HepG2 (cell line): ENCODE measurements around the gene SESN2. TPM values are rescaled to one million over a fixed set of nuclear protein-coding genes. Genes with fewer than 3 reads are reported as not detected.

Source experiments
- ATAC-seq: fragments of 200-7000 bp; cut with Tn5 transposase; 3 replicates; pipeline ENCODE4 v1.9.1; 2020; ENCODE audit warnings: mild to moderate bottlenecking, moderate library complexity
- BruUV-seq: library from RNA; stranded (reverse); fragments of 400-500 nt; replicated peaks from 2 replicates; lab custom pipeline; 2021; lab: Mats Ljungman, UMichigan
- CTCF ChIA-PET: fragments of 300-600 bp; formaldehyde crosslinking; extraction: SDS; loops from one replicate; lab custom pipeline; 2021; ENCODE audit warnings: low total read pairs, inconsistent platforms, low intra/inter-chr PET ratio; lab: Yijun Ruan, JAX
- POLR2A ChIA-PET: fragments of 350-600 bp; sonication (Branson Sonifier 250); formaldehyde crosslinking; loops from one replicate; lab custom pipeline; 2020; ENCODE audit warnings: antibody characterized with exemption, inconsistent platforms; lab: Yijun Ruan, JAX
- DNase-seq: peaks from one replicate; pipeline ENCODE4 v3.0.0-alpha.2; 2015; ENCODE audit warnings: low spot score
- FAIRE-seq: peaks from 3 replicates; lab custom pipeline; 2011; peaks lifted over from hg19 to GRCh38; lab: Jason Lieb, UNC
- H2AFZ ChIP-seq: one replicate; pipeline ENCODE4 v1.6.1; 2011; ENCODE audit warnings: low read length, inconsistent platforms
- H3K27ac ChIP-seq: fragments of 300-600 bp; 3 replicates; pipeline ENCODE4 v1.8.0; 2011; ENCODE audit warnings: mixed run types, mild to moderate bottlenecking, mixed read lengths, low read length, inconsistent platforms; ENCODE audit not compliant: insufficient read depth; ENCODE audit errors: extremely low read length
- H3K27me3 ChIP-seq, 2 experiments: fragments of 200-600 bp in 1 of 2; 2 replicates in 1 of 2; 3 replicates in 1 of 2; pipeline versions ENCODE4 v1.6.0 to v1.8.0; 2011; ENCODE audit warnings: low read length in 2 of 2, mild to moderate bottlenecking in 2 of 2, moderate library complexity in 2 of 2, inconsistent platforms in 1 of 2; ENCODE audit not compliant: insufficient read depth in 2 of 2, control insufficient read depth in 1 of 2
- H3K36me3 ChIP-seq, 2 experiments: fragments of 200-600 bp in 1 of 2; replicated peaks in 1 of 2; 2 replicates in 1 of 2; 3 replicates in 1 of 2; pipeline versions ENCODE4 v1.5.1 to v1.8.0; 2011; ENCODE audit warnings: low read length in 2 of 2, inconsistent platforms in 1 of 2; ENCODE audit not compliant: insufficient read depth in 2 of 2, control insufficient read depth in 1 of 2
- H3K4me1 ChIP-seq: 2 replicates; pipeline ENCODE4 v1.5.1; 2012; ENCODE audit warnings: low read length, inconsistent platforms; ENCODE audit not compliant: insufficient read depth
- H3K4me2 ChIP-seq: 2 replicates; pipeline ENCODE4 v1.6.0; 2011; ENCODE audit warnings: low read depth, low read length, inconsistent platforms
- H3K4me3 ChIP-seq, 3 experiments: fragments of 200-600 bp in 1 of 3; sonication (generic), shearing (Covaris generic) in 1 of 3; replicated peaks in 1 of 3; 2 replicates each; pipeline ENCODE4 v1.5.1; 2011 to 2016; ENCODE audit warnings: low read length in 3 of 3, inconsistent platforms in 2 of 3, low read depth in 2 of 3, mild to moderate bottlenecking in 2 of 3, control low read depth in 1 of 3, mixed read lengths in 1 of 3; ENCODE audit not compliant: insufficient read depth in 1 of 3
- H3K79me2 ChIP-seq: one replicate; pipeline ENCODE4 v1.6.1; 2011; ENCODE audit warnings: low read length, inconsistent platforms; ENCODE audit not compliant: insufficient read depth
- H3K9ac ChIP-seq: 2 replicates; pipeline ENCODE4 v1.6.0; 2011; ENCODE audit warnings: mild to moderate bottlenecking, low read depth, low read length, inconsistent platforms; ENCODE audit not compliant: insufficient read depth
- H3K9me3 ChIP-seq: 2 replicates; pipeline ENCODE4 v1.5.1; 2012; ENCODE audit warnings: mild to moderate bottlenecking, low read length
- H4K20me1 ChIP-seq: 2 replicates; pipeline ENCODE4 v1.6.0; 2011; ENCODE audit warnings: inconsistent platforms, mild to moderate bottlenecking, low read length, moderate library complexity; ENCODE audit not compliant: insufficient read depth
- FOSL1 ChIP-seq: sonication (generic); formaldehyde crosslinking; IDR thresholded peaks from 2 replicates; pipeline ENCODE4 v1.9.0; 2021; ENCODE audit warnings: missing genetic modification reagents, borderline replicate concordance
- KDM6A ChIP-seq: IDR thresholded peaks from 2 replicates; pipeline ENCODE4 v1.6.1; 2016; ENCODE audit warnings: low read depth
- ONECUT2 ChIP-seq: sonication (generic); formaldehyde crosslinking; IDR thresholded peaks from 2 replicates; pipeline ENCODE4 v1.4.0; 2020; ENCODE audit warnings: missing genetic modification reagents
- RARA ChIP-seq: IDR thresholded peaks from 2 replicates; pipeline ENCODE4 v1.6.1; 2016; ENCODE audit warnings: missing genetic modification reagents, missing compliant biosample characterization
- ZBTB20 ChIP-seq: sonication (generic); formaldehyde crosslinking; IDR thresholded peaks from 2 replicates; pipeline ENCODE4 v1.8.1; 2023; ENCODE audit warnings: missing genetic modification reagents, low read depth, mild to moderate bottlenecking, borderline replicate concordance
- ZNF12 ChIP-seq: sonication (generic); formaldehyde crosslinking; IDR thresholded peaks from 2 replicates; pipeline ENCODE4 v1.5.0; 2020; ENCODE audit warnings: missing genetic modification reagents
- ZNF180 ChIP-seq: sonication (generic); formaldehyde crosslinking; IDR thresholded peaks from 2 replicates; pipeline ENCODE4 v1.4.0; 2020; ENCODE audit warnings: low read depth, missing genetic modification reagents, borderline replicate concordance
- ZNF451 ChIP-seq: sonication (generic); formaldehyde crosslinking; IDR thresholded peaks from 2 replicates; pipeline ENCODE4 v1.5.0; 2020; ENCODE audit warnings: mild to moderate bottlenecking, missing genetic modification reagents
- WGBS: methylation state at CpG from one replicate; pipeline ENCODE4 v1.1.6; 2017; ENCODE audit warnings: low lambda C conversion rate; 5-methylcytosine and 5-hydroxymethylcytosine counted together
- in situ Hi-C: cut with HindIII; loops from 2 replicates; pipeline ENCODE4 v1.10.0; 2017; ENCODE audit warnings: low pct_unique_long_range_greater_than_20kb; ENCODE audit not compliant: extremely low pct_ligation_motif_present
- intact Hi-C: fragments of 100-400 bp; cut with micrococcal nuclease; formaldehyde crosslinking; loops from one replicate; pipeline ENCODE4 v1.10.0; 2022; ENCODE audit not compliant: unreplicated experiment
- polyA plus RNA-seq, 8 experiments: library from polyadenylated mRNA; depleted of rRNA in 3 of 8; stranded (reverse) in 7 of 8; unstranded in 1 of 8; fragments of >200 nt; fragmentation: Illumina TruSeq in 4 of 8; extraction: Trizol in 4 of 8; gene quantifications; 2 replicates each; pipeline versions ENCODE4 v1.2.1 to v1.2.3, GENCODE V29; 2011 to 2016; ENCODE audit warnings: low read depth in 4 of 8, missing spikeins in 1 of 8, mixed read lengths in 1 of 8; ENCODE audit not compliant: insufficient read depth in 1 of 8
- total RNA-seq, 5 experiments: library from RNA; depleted of rRNA; stranded (reverse); fragments of >200 nt; fragmentation: Illumina TruSeq; extraction: Trizol; gene quantifications; 2 replicates each; pipeline ENCODE4 v1.2.3, GENCODE V29; 2016; ENCODE audit warnings: low read depth in 1 of 5
- TF ChIP-seq, protein P1 (sequence below): sonication (generic); formaldehyde crosslinking; conservative IDR thresholded peaks from 2 replicates; pipeline ENCODE4 v1.8.0; 2022; ENCODE audit warnings: low read depth, missing genetic modification reagents
- TF ChIP-seq, protein P2 (sequence below): sonication (generic); formaldehyde crosslinking; IDR thresholded peaks from 2 replicates; pipeline ENCODE4 v1.4.0; 2020; ENCODE audit warnings: mild to moderate bottlenecking, missing genetic modification reagents, borderline replicate concordance
- TF ChIP-seq, protein P3 (sequence below): sonication (generic); formaldehyde crosslinking; IDR thresholded peaks from 2 replicates; pipeline ENCODE4 v1.4.0; 2020; ENCODE audit warnings: missing genetic modification reagents

The SESN2 gene
- total and polyA plus RNA-seq, 2 of the 13 experiments (the other 11 are each of a cell fraction or from before 2014, with no cell fraction given): 13.2 to 19.1 TPM

DNA sequence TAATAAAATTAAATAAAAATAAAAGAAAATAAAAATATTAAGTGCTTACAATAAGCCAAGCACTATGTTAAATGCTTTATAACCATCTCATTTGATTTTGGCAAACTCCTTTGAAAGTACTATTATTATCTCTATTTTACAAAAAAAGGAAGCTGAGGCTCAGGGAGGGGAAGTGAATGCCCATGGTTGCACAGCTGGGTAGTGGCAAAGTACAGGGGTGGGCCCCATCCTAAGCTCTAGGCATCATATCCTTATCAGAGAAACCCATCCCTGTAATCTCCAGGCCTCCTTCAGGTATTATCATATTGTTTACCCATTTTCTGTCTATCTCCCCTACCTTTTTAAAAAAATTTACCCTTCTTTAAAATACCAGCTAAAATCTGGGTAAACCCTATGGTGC, 67.2 kb downstream of the SESN2 start:
- DNase-seq (no peak), ATAC-seq (no peak), FAIRE-seq (no peak)
- Histone ChIP-seq H3K27ac (no peak overlapping the region), H2AFZ (no peak overlapping the region), H4K20me1 (no peaks in the 10 kb centered on the region), H3K4me1 (peaks cover 60% of the 10 kb centered on the region), H3K79me2 (peaks cover 6% of the 10 kb centered on the region), H3K36me3 (peaks cover 2 to 5% of the 10 kb centered on the region in 2 experiments; a peak in 2 of 5 replicates), H3K4me2 (no peak overlapping the region), H3K27me3 (no peaks in the 10 kb centered on the region), H3K9ac (no peak overlapping the region), H3K9me3 (no peaks in the 10 kb centered on the region), H3K4me3 (no peak overlapping the region)
- no TSS peak for BruUV-seq
- POLR2A ChIA-PET: interaction anchor here (1.1 to 3.9 kb wide), 4 partner anchors 12 to 91 kb away, joined by 6 to 38 read pairs (median 17); partner anchors contain the start of gene ATP5IF1
- CTCF ChIA-PET: no interaction called here
- no peak for TF ChIP-seq ZNF451 (CRISPR knock-in tag)
- TF ChIP-seq ONECUT2 (CRISPR knock-in tag): no peak
- intact Hi-C loops (loop anchor here (10.0 kb wide), 1 partner anchor 62 kb away; no protein-coding TSS in a partner anchor), in situ Hi-C loops (no loop called here)

DNA sequence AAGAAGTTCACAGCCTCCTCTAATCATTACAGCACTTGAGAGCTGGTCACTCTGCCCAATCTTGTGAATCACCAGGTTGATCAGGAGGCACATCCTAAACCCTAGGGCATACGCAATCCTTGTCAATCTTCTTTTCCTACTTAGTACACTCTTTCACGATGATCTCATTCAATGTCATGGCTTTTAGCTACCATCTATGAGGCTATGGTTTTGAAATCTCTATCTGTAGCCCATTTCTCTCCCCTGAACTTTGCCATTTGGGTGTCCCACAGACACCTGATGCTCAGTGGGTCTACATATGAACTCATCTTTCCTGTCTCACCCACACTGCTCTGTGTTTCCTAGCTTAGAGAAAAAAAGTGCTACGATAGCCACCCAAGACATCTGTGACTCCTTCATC, 67.7 kb downstream of the SESN2 start:
- WGBS: 38% methylated on average over 3 of the region's 3 CpGs
- no peak for DNase-seq
- TF ChIP-seq ZNF180 (no peak), ZBTB20 (CRISPR knock-in tag) (no peak), KDM6A (CRISPR knock-in tag) (no peak), ZNF12 (CRISPR knock-in tag) (no peak), FOSL1 (CRISPR knock-in tag) (no peak), RARA (no peak)
- TF ChIP-seq, protein P1, sequence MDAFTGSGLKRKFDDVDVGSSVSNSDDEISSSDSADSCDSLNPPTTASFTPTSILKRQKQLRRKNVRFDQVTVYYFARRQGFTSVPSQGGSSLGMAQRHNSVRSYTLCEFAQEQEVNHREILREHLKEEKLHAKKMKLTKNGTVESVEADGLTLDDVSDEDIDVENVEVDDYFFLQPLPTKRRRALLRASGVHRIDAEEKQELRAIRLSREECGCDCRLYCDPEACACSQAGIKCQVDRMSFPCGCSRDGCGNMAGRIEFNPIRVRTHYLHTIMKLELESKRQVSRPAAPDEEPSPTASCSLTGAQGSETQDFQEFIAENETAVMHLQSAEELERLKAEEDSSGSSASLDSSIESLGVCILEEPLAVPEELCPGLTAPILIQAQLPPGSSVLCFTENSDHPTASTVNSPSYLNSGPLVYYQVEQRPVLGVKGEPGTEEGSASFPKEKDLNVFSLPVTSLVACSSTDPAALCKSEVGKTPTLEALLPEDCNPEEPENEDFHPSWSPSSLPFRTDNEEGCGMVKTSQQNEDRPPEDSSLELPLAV (CRISPR knock-in tag): no peak
- TF ChIP-seq, protein P2, sequence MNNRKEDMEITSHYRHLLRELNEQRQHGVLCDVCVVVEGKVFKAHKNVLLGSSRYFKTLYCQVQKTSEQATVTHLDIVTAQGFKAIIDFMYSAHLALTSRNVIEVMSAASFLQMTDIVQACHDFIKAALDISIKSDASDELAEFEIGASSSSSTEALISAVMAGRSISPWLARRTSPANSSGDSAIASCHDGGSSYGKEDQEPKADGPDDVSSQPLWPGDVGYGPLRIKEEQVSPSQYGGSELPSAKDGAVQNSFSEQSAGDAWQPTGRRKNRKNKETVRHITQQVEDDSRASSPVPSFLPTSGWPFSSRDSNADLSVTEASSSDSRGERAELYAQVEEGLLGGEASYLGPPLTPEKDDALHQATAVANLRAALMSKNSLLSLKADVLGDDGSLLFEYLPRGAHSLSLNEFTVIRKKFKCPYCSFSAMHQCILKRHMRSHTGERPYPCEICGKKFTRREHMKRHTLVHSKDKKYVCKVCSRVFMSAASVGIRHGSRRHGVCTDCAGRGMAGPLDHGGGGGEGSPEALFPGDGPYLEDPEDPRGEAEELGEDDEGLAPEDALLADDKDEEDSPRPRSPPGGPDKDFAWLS (CRISPR knock-in tag): no peak
- TF ChIP-seq, protein P3, sequence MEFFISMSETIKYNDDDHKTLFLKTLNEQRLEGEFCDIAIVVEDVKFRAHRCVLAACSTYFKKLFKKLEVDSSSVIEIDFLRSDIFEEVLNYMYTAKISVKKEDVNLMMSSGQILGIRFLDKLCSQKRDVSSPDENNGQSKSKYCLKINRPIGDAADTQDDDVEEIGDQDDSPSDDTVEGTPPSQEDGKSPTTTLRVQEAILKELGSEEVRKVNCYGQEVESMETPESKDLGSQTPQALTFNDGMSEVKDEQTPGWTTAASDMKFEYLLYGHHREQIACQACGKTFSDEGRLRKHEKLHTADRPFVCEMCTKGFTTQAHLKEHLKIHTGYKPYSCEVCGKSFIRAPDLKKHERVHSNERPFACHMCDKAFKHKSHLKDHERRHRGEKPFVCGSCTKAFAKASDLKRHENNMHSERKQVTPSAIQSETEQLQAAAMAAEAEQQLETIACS (CRISPR knock-in tag): no peak

More for the DNA sequence above, 67.7 kb downstream of the SESN2 start:
- Histone ChIP-seq H2AFZ (no peak overlapping the region), H4K20me1 (no peaks in the 10 kb centered on the region), H3K4me3 (no peak overlapping the region), H3K9me3 (no peaks in the 10 kb centered on the region), H3K9ac (no peak overlapping the region), H3K79me2 (peaks cover 6% of the 10 kb centered on the region), H3K27me3 (no peaks in the 10 kb centered on the region), H3K27ac (peak overlapping the region; percentile 11), H3K4me2 (peak overlapping the region; percentile 43; the same call in 1 of the 2 replicates), H3K4me1 (peaks cover 55% of the 10 kb centered on the region), H3K36me3 (peaks cover 2 to 9% of the 10 kb centered on the region in 2 experiments; a peak in 2 of 5 replicates)
- BruUV-seq: no TSS peak
- POLR2A ChIA-PET: interaction anchor here (1.1 to 3.9 kb wide), 4 partner anchors 13 to 91 kb away, joined by 6 to 38 read pairs (median 17); partner anchors contain the start of gene ATP5IF1
- intact Hi-C loops: loop anchor here (10.0 kb wide), 1 partner anchor 62 kb away; no protein-coding TSS in a partner anchor
- in situ Hi-C loops: no loop called here
- CTCF ChIA-PET: no interaction called here
- FAIRE-seq: no peak
- ATAC-seq: no peak
